IMR-90 (cell line): ENCODE results near the gene DPH6. TPM values are rescaled to one million over a fixed set of nuclear protein-coding genes. Genes with fewer than 3 reads are reported as not detected.

Experiments
- ATAC-seq: fragments of 200-7000 bp; cut with Tn5 transposase; 2 replicates; pipeline ENCODE4 v1.9.1; 2020; ENCODE audit warnings: low read depth, mild to moderate bottlenecking, moderate library complexity
- BruUV-seq: library from RNA; stranded (reverse); fragments of 400-500 nt; replicated peaks from 2 replicates; lab custom pipeline; 2021; lab: Mats Ljungman, UMichigan
- CTCF ChIA-PET: fragments of 300-600 bp; formaldehyde crosslinking; extraction: SDS; loops from one replicate; lab custom pipeline; 2021; ENCODE audit warnings: antibody characterized with exemption; lab: Yijun Ruan, JAX
- POLR2A ChIA-PET: fragments of 300-600 bp; sonication (Branson Sonifier 250); formaldehyde crosslinking; loops from one replicate; lab custom pipeline; 2022; ENCODE audit warnings: antibody characterized with exemption; ENCODE audit not compliant: unreplicated experiment; lab: Charles Lee
- DNase-seq: peaks from one replicate; pipeline ENCODE4 v3.0.0; 2013
- H2AFZ ChIP-seq: replicated peaks from 2 replicates; pipeline ENCODE3; 2013; ENCODE audit warnings: low read length, mild to moderate bottlenecking; ENCODE audit not compliant: poor library complexity
- H2AK5ac ChIP-seq: 2 replicates; pipeline ENCODE4 v1.6.1; 2013; ENCODE audit warnings: low read depth, low read length, inconsistent platforms
- H2AK9ac ChIP-seq: replicated peaks from 2 replicates; pipeline ENCODE3; 2013; ENCODE audit warnings: mild to moderate bottlenecking, low read depth, low read length, moderate library complexity; ENCODE audit not compliant: poor library complexity
- H2BK120ac ChIP-seq: 2 replicates; pipeline ENCODE4 v1.6.1; 2013; ENCODE audit warnings: low read depth, low read length, inconsistent platforms
- H2BK15ac ChIP-seq: 3 replicates; pipeline ENCODE4 v1.6.1; 2013; ENCODE audit warnings: low read depth, low read length, inconsistent platforms
- H2BK20ac ChIP-seq: 2 replicates; pipeline ENCODE4 v1.6.1; 2013; ENCODE audit warnings: low read depth, mild to moderate bottlenecking, inconsistent platforms, low read length, moderate library complexity
- H2BK5ac ChIP-seq: 2 replicates; pipeline ENCODE4 v1.6.1; 2013; ENCODE audit warnings: mild to moderate bottlenecking, low read depth, low read length, inconsistent platforms; ENCODE audit not compliant: poor library complexity, severe bottlenecking
- H3K14ac ChIP-seq: replicated peaks from 2 replicates; pipeline ENCODE4 v1.6.1; 2013; ENCODE audit warnings: low read depth, low read length, inconsistent platforms
- H3K18ac ChIP-seq: 2 replicates; pipeline ENCODE4 v1.6.1; 2013; ENCODE audit warnings: low read depth, low read length, control low read depth
- H3K23ac ChIP-seq: 2 replicates; pipeline ENCODE4 v1.6.1; 2013; ENCODE audit warnings: low read depth, low read length, inconsistent platforms
- H3K27ac ChIP-seq: 2 replicates; pipeline ENCODE4 v1.5.1; 2013; ENCODE audit warnings: mild to moderate bottlenecking, control low read depth, low read length; ENCODE audit not compliant: insufficient read depth
- H3K27me3 ChIP-seq: 2 replicates; pipeline ENCODE4 v1.6.1; 2013; ENCODE audit warnings: low read length; ENCODE audit not compliant: control insufficient read depth, insufficient read depth
- H3K36me3 ChIP-seq: 2 replicates; pipeline ENCODE4 v1.6.1; 2013; ENCODE audit warnings: low read length, mixed read lengths; ENCODE audit not compliant: control insufficient read depth, insufficient read depth
- H3K4ac ChIP-seq: 2 replicates; pipeline ENCODE4 v1.6.1; 2013; ENCODE audit warnings: low read depth, low read length, inconsistent platforms
- H3K4me1 ChIP-seq: 2 replicates; pipeline ENCODE4 v1.6.1; 2013; ENCODE audit warnings: low read length, mixed read lengths; ENCODE audit not compliant: control insufficient read depth, insufficient read depth
- H3K4me2 ChIP-seq: 2 replicates; pipeline ENCODE4 v1.6.1; 2013; ENCODE audit warnings: low read depth, mild to moderate bottlenecking, control low read depth, low read length, moderate library complexity
- H3K4me3 ChIP-seq: 2 replicates; pipeline ENCODE4 v1.5.1; 2013; ENCODE audit warnings: low read depth, mild to moderate bottlenecking, control low read depth, low read length, moderate library complexity; ENCODE audit not compliant: insufficient read depth
- H3K56ac ChIP-seq: 2 replicates; pipeline ENCODE4 v1.6.1; 2013; ENCODE audit warnings: low read length, inconsistent platforms; ENCODE audit not compliant: insufficient read depth; ENCODE audit errors: extremely low read depth
- H3K79me1 ChIP-seq, 2 experiments: 2 replicates each; pipeline ENCODE4 v1.6.1; 2013; ENCODE audit warnings: low read length in 2 of 2, inconsistent platforms in 1 of 2, low read depth in 1 of 2
- H3K9ac ChIP-seq: 2 replicates; pipeline ENCODE4 v1.6.1; 2013; ENCODE audit warnings: low read depth, low read length, control low read depth
- H3K9me1 ChIP-seq: 2 replicates; pipeline ENCODE4 v1.6.1; 2013; ENCODE audit warnings: low read length, inconsistent platforms; ENCODE audit not compliant: insufficient read depth
- H3K9me3 ChIP-seq: 2 replicates; pipeline ENCODE4 v1.6.1; 2013; ENCODE audit warnings: low read length; ENCODE audit not compliant: control insufficient read depth, insufficient read depth
- H4K20me1 ChIP-seq: 2 replicates; pipeline ENCODE4 v1.6.1; 2013; ENCODE audit warnings: low read length, inconsistent platforms; ENCODE audit not compliant: insufficient read depth
- H4K5ac ChIP-seq: 2 replicates; pipeline ENCODE4 v1.6.1; 2013; ENCODE audit warnings: mild to moderate bottlenecking, low read depth, low read length, control low read depth
- H4K8ac ChIP-seq, 2 experiments: 2 replicates each; pipeline ENCODE4 v1.6.1; 2013; ENCODE audit warnings: low read depth in 2 of 2, low read length in 2 of 2, control low read depth in 1 of 2, inconsistent platforms in 1 of 2
- H4K91ac ChIP-seq: 2 replicates; pipeline ENCODE4 v1.6.1; 2013; ENCODE audit warnings: low read depth, low read length, inconsistent platforms; ENCODE audit not compliant: insufficient read depth
- MXI1 ChIP-seq: IDR thresholded peaks from 2 replicates; pipeline ENCODE4 v1.6.1; 2012; ENCODE audit warnings: low read depth, mild to moderate bottlenecking, low read length, moderate library complexity, borderline replicate concordance
- WGBS, 2 experiments: methylation state at CpG; one replicate each; pipeline versions ENCODE4 v1.1.5 to v1.1.7; 2013; ENCODE audit warnings: missing lambda C conversion rate in 2 of 2; ENCODE audit not compliant: insufficient read length in 1 of 2; ENCODE audit errors: extremely low coverage in 2 of 2; 5-methylcytosine and 5-hydroxymethylcytosine counted together
- dilution Hi-C: fragments of 300-500 bp; cut with HindIII; formaldehyde crosslinking; loops from one replicate; pipeline ENCODE4 v1.14.3; 2018; ENCODE audit warnings: low sequenced_read_pairs; ENCODE audit not compliant: unreplicated experiment
- in situ Hi-C: fragments of 300-500 bp; cut with MboI; formaldehyde crosslinking; loops from 3 replicates; pipeline ENCODE4 v1.14.3; 2019; ENCODE audit warnings: low sequenced_read_pairs, inconsistent platforms, mixed read lengths
- intact Hi-C: fragments of 100-400 bp; cut with micrococcal nuclease; formaldehyde crosslinking; loops from 2 replicates; pipeline ENCODE4 v1.10.0; 2022
- polyA plus RNA-seq, 3 experiments: library from polyadenylated mRNA; depleted of rRNA; stranded (reverse); fragments of >200 nt; gene quantifications; 2 replicates each; pipeline ENCODE4 v1.2.3, GENCODE V29; 2012; ENCODE audit warnings: low replicate concordance in 1 of 3
- total RNA-seq: library from RNA; depleted of rRNA; stranded (reverse); fragments of >200 nt; gene quantifications from 2 replicates; pipeline ENCODE4 v1.2.3, GENCODE V29; 2012

DPH6 gene
- total and polyA plus RNA-seq, 2 of the 4 experiments (the other 2 are of a cell fraction), result 6.1 to 8.1 TPM

- POLR2A ChIA-PET, result no interaction called here
- no peak overlapping the region for H3K9ac ChIP-seq
- no CpG with 5 or more reads among the region's 3 CpGs for WGBS, 2 experiments
- no peak overlapping the region for H2AFZ ChIP-seq
- no peak overlapping the region for H3K56ac ChIP-seq
- H3K4me3 ChIP-seq, result no peak overlapping the region
- H3K4ac ChIP-seq, result no peak overlapping the region
- no peaks in the 10 kb centered on the region for H3K9me1 ChIP-seq
- H3K36me3 ChIP-seq, result no peaks in the 10 kb centered on the region
- no peak overlapping the region for H2BK20ac ChIP-seq
- H3K4me1 ChIP-seq, result 0 out of 2 replicates have a peak, but pooled peaks cover 3% of the 10 kb centered on the region
- H3K79me1 ChIP-seq, result no peaks in the 10 kb centered on the region
- H4K8ac ChIP-seq, result no peak overlapping the region
- H2BK15ac ChIP-seq, result no peak overlapping the region
- ATAC-seq, result no peak
- H3K23ac ChIP-seq, result no peak overlapping the region
- no peak overlapping the region for H3K14ac ChIP-seq
- no peak overlapping the region for H2AK9ac ChIP-seq
- dilution Hi-C loops, result no loop called here
- no peak overlapping the region for H3K4me2 ChIP-seq
- intact Hi-C loops, result no loop called here
- H3K9me3 ChIP-seq, result no peaks in the 10 kb centered on the region
- no peak overlapping the region for H2BK5ac ChIP-seq
- CTCF ChIA-PET, result interaction anchor here (0.6 to 1.0 kb wide), 3 partner anchors 15 to 208 kb away, joined by 3 read pairs; no protein-coding TSS in a partner anchor
- H2BK120ac ChIP-seq, result no peak overlapping the region
- DNase-seq, result no peak
- H3K27me3 ChIP-seq, result no peaks in the 10 kb centered on the region
- no peak overlapping the region for H4K5ac ChIP-seq
- H4K91ac ChIP-seq, result no peak overlapping the region
- no peak overlapping the region for H3K27ac ChIP-seq
- no TSS peak for BruUV-seq
- in situ Hi-C loops, result no loop called here
- no peak overlapping the region for H2AK5ac ChIP-seq
- no peak overlapping the region for H3K18ac ChIP-seq
- H4K20me1 ChIP-seq, result no peaks in the 10 kb centered on the region
- TF ChIP-seq MXI1, result no peak
Measured at GRCh38 chr15:35325374-35325941, 220.5 kb downstream of the DPH6 start.
